DOHH2 (cell line): ENCODE results near the gene CCDC12.

Experiments
- H3F3A ChIP-seq: fragments of 200-600 bp; sonication (generic), shearing (Covaris generic); 2 replicates; pipeline ENCODE4 v1.6.0; 2016; ENCODE audit warnings: antibody characterized with exemption, mild to moderate bottlenecking; ENCODE audit not compliant: control insufficient read depth, insufficient read depth
- H3K27ac ChIP-seq: fragments of 200-600 bp; sonication (generic); 2 replicates; pipeline ENCODE4 v1.5.1; 2014; ENCODE audit warnings: low read depth, mild to moderate bottlenecking, low read length, moderate library complexity
- H3K27me3 ChIP-seq: fragments of 200-600 bp; sonication (generic); 2 replicates; pipeline ENCODE4 v1.6.1; 2014; ENCODE audit warnings: mild to moderate bottlenecking, low read length, mixed read lengths; ENCODE audit not compliant: control insufficient read depth
- H3K36me3 ChIP-seq: fragments of 200-600 bp; sonication (generic); 2 replicates; pipeline ENCODE4 v1.6.1; 2014; ENCODE audit warnings: mild to moderate bottlenecking, low read length, moderate library complexity, mixed read lengths; ENCODE audit not compliant: control insufficient read depth
- H3K4me1 ChIP-seq: fragments of 200-600 bp; sonication (generic); 2 replicates; pipeline ENCODE4 v1.6.1; 2014; ENCODE audit warnings: mild to moderate bottlenecking, low read length, mixed read lengths; ENCODE audit not compliant: control insufficient read depth
- H3K4me2 ChIP-seq: fragments of 200-600 bp; sonication (generic); 2 replicates; pipeline ENCODE4 v1.6.0; 2014; ENCODE audit warnings: mild to moderate bottlenecking, low read length, moderate library complexity
- H3K4me3 ChIP-seq: fragments of 200-600 bp; sonication (generic); 2 replicates; pipeline ENCODE4 v1.5.1; 2014; ENCODE audit warnings: mild to moderate bottlenecking, low read length, mixed read lengths
- H3K79me2 ChIP-seq: fragments of 200-600 bp; sonication (generic); 2 replicates; pipeline ENCODE4 v1.6.1; 2014; ENCODE audit warnings: mild to moderate bottlenecking, low read length, mixed read lengths; ENCODE audit not compliant: control insufficient read depth
- H3K9me2 ChIP-seq: fragments of 200-600 bp; sonication (generic); replicated peaks from 2 replicates; pipeline ENCODE4 v1.6.1; 2014; ENCODE audit warnings: mild to moderate bottlenecking, low read length, mixed read lengths; ENCODE audit not compliant: control insufficient read depth
- H3K9me3 ChIP-seq: fragments of 200-600 bp; sonication (generic); 2 replicates; pipeline ENCODE4 v1.6.1; 2014; ENCODE audit warnings: antibody characterized with exemption, low read length, mixed read lengths; ENCODE audit not compliant: control insufficient read depth, insufficient read depth
- H4K20me1 ChIP-seq: fragments of 200-600 bp; sonication (generic); 2 replicates; pipeline ENCODE4 v1.6.0; 2014; ENCODE audit warnings: low read depth, mild to moderate bottlenecking, antibody characterized with exemption, low read length, moderate library complexity; ENCODE audit not compliant: control insufficient read depth, insufficient read depth
- CTCF ChIP-seq: fragments of 200-600 bp; sonication (generic); IDR thresholded peaks from one replicate; pipeline ENCODE4 v1.5.1; 2014; ENCODE audit warnings: antibody characterized with exemption, mild to moderate bottlenecking, low read depth, low read length; ENCODE audit not compliant: poor library complexity, severe bottlenecking
- EZH2phosphoT487 ChIP-seq: fragments of 200-600 bp; sonication (generic); IDR thresholded peaks from 2 replicates; pipeline ENCODE4 v1.6.1; 2017; ENCODE audit warnings: borderline replicate concordance, mild to moderate bottlenecking, antibody characterized with exemption, low read length, moderate library complexity, mixed read lengths

CCDC12 gene

GRCh38 chr3:46999516-47000197, 23.1 kb upstream of the CCDC12 start:
- peaks cover 40% of the 10 kb centered on the region for H3K36me3 ChIP-seq

GRCh38 chr3:46998852-46999515, 22.4 kb upstream of the CCDC12 start:
- no peak overlapping the region for H3K4me2 ChIP-seq
- TF ChIP-seq CTCF (peak; percentile 29), EZH2phosphoT487 (no peak)
- H3K4me1 ChIP-seq: no peaks in the 10 kb centered on the region
- peaks cover 37% of the 10 kb centered on the region for H3K36me3 ChIP-seq
- H3K4me3 ChIP-seq: no peak overlapping the region
- H3K9me2 ChIP-seq: no peaks in the 10 kb centered on the region
- no peaks in the 10 kb centered on the region for H3K27me3 ChIP-seq
- H3F3A ChIP-seq: no peaks in the 10 kb centered on the region
- no peaks in the 10 kb centered on the region for H3K9me3 ChIP-seq
- no peaks in the 10 kb centered on the region for H4K20me1 ChIP-seq
- no peaks in the 10 kb centered on the region for H3K79me2 ChIP-seq
- no peak overlapping the region for H3K27ac ChIP-seq

More at GRCh38 chr3:46999516-47000197, 23.1 kb upstream of the CCDC12 start:
- no peak overlapping the region for H3K27ac ChIP-seq
- H3K27me3 ChIP-seq: no peaks in the 10 kb centered on the region
- no peak overlapping the region for H3K4me2 ChIP-seq
- H3K9me3 ChIP-seq: no peaks in the 10 kb centered on the region
- no peaks in the 10 kb centered on the region for H3K9me2 ChIP-seq
- H3K4me3 ChIP-seq: no peak overlapping the region
- no peaks in the 10 kb centered on the region for H3K4me1 ChIP-seq
- H4K20me1 ChIP-seq: no peaks in the 10 kb centered on the region
- H3K79me2 ChIP-seq: no peaks in the 10 kb centered on the region
- H3F3A ChIP-seq: no peaks in the 10 kb centered on the region
- TF ChIP-seq CTCF (no peak), EZH2phosphoT487 (no peak)

- H3F3A ChIP-seq: no peaks in the 10 kb centered on the region
- H3K4me1 ChIP-seq: no peaks in the 10 kb centered on the region
- H3K9me2 ChIP-seq: no peaks in the 10 kb centered on the region
- H3K27me3 ChIP-seq: no peaks in the 10 kb centered on the region
- no peaks in the 10 kb centered on the region for H3K79me2 ChIP-seq
- no peak overlapping the region for H3K27ac ChIP-seq
- H3K36me3 ChIP-seq: peaks cover 37% of the 10 kb centered on the region
- TF ChIP-seq CTCF (peak; percentile 93), EZH2phosphoT487 (no peak)
- no peaks in the 10 kb centered on the region for H3K9me3 ChIP-seq
- H3K4me2 ChIP-seq: no peak overlapping the region
- H3K4me3 ChIP-seq: no peak overlapping the region
- no peaks in the 10 kb centered on the region for H4K20me1 ChIP-seq
Measured at GRCh38 chr3:46998121-46998851, 21.7 kb upstream of the CCDC12 start.
